Anterior cingulate cortex (tissue), 58 donors: ENCODE results near the gene SLC13A3.

Experiments
- DNase-seq, 58 donors: peaks; one replicate each; lab custom pipeline; 2025; lab: John Stamatoyannopoulos, UW

SLC13A3 gene

DNA sequence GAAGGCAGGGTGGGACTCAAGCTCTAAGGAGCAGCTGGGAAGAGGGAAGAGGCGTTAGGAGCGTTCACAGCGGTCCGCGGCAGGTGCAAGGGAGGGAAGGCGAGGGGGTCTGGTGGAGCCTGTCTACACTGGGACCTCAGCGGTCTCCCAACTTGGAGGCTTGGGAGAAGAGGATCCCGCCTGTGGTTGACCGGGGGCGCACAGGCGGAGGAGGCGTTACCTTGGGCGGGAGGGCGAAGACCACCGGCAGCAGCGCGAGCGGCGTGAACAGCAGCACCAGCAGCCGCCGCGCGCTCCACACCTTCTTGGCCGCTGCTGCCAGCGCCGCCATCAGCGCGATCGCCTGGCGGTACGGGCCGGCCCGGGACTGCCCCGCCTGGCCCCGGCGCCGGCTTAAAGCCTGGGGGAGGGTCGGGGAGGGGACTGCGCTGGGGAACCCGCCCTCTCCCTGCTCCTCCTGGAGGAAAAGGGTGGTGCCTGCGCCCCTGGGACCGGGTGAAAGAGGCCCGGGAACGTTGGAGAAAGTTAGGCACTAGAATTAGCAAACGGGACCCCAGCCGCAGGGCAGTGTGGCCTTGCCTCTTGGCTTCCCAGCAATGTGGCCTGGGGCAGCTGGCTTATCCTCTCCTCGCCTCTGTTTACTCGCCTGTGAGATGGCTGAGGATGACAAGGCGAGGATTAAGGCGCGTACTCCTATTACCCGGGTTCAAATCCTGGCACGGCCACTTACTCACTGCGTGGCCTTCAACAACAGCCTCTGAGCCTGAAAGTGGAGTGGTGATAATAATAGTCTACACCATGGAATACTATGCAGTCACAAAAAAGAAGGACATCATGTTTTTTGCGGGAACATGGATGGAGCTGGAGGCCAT is at the start of gene SLC13A3:
Gene SLC13A3, minus strand, starts transcription at position 369 of the 872 bp plus-strand sequence. Its CDS starts 38 bp downstream, at position 331.
- peak in 33 of 58 donors; percentile 6 to 67 (median 36) for DNase-seq

GRCh38 chr20:46701057-46701456 is 49.8 kb upstream of the SLC13A3 start:
- DNase-seq: no peak

DNA sequence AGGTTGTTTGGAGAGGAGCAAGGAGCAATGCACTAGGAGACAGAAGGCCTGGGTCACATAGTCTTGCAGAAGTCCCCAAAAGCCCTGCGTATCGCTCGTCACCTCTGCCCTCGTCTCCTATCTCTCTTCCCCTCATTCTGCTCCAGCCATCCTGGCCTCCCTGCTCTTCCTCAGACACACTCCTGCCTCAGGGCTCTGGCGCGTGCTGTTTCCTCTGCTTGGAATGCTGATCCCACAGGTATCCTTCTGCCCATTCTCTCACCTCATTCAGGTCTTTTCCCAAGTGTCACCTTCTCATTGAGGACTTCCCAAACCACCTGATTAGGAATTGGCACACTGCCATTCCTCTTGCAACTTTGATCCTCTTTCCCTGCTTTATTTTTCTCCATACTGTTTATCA is 49.2 kb upstream of the SLC13A3 start:
- DNase-seq: no peak

GRCh38 chr20:46699651-46700359 is 48.5 kb upstream of the SLC13A3 start:
- DNase-seq: no peak

GRCh38 chr20:46698788-46699187 is 47.5 kb upstream of the SLC13A3 start:
- DNase-seq: no peak

GRCh38 chr20:46696791-46697279 is 45.6 kb upstream of the SLC13A3 start:
- DNase-seq: no peak

- peak in 2 of 58 donors; percentile 41 to 63 for DNase-seq
Measured at GRCh38 chr20:46695892-46696291, 44.6 kb upstream of the SLC13A3 start.

DNA sequence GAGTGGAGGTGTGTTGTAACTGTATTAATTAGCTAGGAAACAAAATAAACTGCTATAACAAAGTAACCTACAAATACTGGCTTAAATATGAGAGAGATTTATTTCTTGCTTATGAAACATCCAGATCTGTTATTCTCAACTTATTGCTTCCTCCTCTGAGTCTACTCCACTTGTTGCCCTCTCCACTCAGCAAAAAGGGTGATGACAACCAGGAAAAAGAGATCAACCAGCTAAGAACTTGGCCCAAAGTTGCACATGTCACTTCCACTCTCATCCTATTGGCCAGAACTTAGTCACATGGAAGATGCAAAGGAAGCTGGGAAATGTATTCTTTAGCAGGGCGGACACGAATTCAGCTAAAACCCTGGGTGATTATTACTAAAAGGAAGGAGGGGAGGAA is 43.2 kb upstream of the SLC13A3 start:
- DNase-seq: peak in 6 of 58 donors; percentile 0 to 38 (median 11)

GRCh38 chr20:46691196-46691595 is 39.9 kb upstream of the SLC13A3 start:
- DNase-seq: no peak

DNA sequence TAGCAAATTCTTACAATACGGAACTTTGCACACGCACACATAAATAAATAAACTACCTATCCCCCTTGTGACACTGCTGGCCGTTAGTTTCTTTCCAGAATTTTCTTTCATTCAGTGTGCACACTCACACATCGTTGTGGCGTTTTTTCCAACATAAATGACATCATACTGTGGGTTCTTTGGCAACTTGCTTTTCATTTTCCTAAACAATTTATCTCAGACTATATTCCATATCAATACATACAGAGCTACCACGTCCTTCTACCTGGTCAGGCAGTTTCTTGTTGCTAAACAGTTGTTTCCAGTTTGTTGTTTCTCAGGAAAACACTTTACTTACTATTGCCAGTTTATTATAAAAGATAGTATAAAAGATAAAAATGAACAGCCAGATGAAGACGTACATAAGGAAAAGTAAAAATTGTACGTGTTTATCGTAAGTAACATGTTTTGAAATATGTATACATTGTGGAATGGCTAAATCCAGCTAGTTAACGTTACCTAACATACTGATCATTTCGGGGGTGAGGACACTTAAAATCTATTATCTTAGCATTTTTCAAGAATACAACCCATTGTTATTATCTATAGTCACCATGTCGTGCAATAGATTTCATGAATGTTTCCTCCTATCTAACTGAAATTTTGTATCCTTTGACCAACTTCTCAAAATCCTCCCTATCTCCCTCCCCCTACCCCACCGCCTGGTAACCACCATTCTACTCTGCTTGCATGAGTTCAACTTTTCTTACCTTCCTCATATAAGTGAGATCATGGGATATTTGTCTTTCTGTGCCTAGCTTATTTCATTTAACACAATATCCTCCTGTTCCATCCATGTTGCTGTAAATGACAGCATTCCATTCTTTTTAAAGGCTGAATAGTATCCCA is 39.2 kb upstream of the SLC13A3 start:
- DNase-seq: no peak

GRCh38 chr20:46689754-46690085 is 38.5 kb upstream of the SLC13A3 start:
- DNase-seq: no peak

DNA sequence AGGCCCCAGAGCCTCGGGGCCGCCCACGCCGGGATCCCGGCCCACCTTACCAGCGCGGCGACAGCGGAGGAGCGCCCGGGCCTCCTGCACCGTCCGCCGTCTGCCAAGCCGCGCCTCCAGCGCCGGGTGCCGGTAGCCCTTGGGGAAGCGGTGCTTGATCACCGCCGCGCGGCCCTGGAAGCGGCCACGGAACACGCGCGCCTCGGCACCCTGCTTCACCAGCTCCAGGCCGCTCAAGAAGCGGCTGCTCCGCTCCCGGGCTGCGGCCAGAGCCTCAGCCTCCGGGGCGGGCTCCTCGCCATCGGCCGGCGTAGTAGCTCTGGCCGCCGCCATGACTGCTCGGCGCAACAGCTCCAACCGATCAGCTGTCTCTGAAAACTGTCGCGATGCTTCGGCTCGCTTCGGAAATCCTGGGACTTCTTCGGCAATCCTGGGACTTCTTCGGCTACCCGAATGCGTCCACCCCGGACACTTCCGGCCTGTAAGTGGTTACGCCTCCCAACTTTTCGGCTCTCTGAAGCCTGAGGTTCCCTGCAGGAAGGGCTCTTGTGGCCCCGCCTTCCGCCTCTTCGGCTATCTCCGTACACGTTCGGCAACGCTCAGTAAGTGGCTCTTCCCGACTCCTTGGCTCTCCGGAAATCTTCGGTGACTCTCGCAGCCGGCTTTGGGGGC is 38.0 kb upstream of the SLC13A3 start, which contains the start of gene TP53RK:
Gene TP53RK, minus strand, starts transcription at position 363 of the 672 bp plus-strand sequence. Its CDS starts 30 bp downstream, at position 333.
- peak; percentile 57 to 99 (median 94) for DNase-seq

GRCh38 chr20:46688151-46689081 is 37.2 kb upstream of the SLC13A3 start:
- DNase-seq: peak in 4 of 58 donors; percentile 53 to 62 (median 57)

- DNase-seq: peak in 5 of 58 donors; percentile 2 to 28 (median 7)
Measured at GRCh38 chr20:46683939-46684750, 32.9 kb upstream of the SLC13A3 start.

DNA sequence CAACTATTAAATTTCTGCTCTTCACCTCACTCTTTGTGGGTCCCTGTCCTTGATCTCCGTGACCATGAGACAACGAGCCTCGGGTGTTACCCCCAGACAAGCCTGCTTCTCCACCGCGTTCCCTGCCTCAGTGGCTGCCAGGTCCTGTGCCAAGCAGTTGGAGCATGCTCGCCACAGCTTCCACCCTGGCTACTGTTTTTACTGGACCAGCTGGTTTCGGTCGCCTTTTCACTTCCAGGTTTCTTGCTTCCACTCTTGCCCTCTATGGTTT is 32.3 kb upstream of the SLC13A3 start:
- DNase-seq: no peak

GRCh38 chr20:46683011-46683667 is 31.9 kb upstream of the SLC13A3 start:
- no peak for DNase-seq

DNA sequence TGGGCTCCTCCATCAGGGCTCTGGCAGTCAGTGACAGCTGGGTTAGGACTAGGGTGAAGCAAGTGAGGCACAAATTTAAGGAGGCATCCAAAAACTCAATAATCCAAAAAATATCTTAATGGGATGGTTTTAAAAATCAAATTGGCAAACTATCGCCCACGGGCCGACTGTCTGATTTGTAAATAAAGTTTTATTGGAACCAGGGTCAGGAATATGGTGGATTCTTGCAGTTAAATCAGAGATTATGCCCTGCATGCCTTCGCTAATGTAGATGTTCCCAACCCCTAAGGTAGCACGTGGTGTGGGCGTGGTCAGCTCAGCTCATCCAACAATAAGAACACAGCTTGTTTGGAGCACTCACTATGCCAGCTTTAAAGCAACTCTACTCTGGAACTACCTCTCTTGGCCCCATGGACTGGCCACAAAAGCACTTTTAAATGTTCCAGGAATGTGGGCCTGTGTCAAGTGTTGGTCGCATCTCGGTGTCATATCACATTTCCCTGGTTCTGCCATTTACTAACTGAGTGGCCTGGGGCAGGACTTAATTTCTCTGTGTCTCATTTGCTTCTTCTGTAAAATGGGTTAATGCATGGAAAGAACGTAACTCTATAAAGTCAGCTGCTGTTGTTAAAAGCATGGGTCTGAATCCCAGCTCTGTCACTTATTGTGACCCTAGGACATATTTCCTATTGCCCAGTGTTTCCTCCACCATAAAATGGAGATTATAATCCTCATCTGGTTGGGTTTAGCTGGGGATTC is 31.0 kb upstream of the SLC13A3 start:
- no peak for DNase-seq
